GM21717 (cell line): ENCODE data around the gene TSPEAR.
"Not testable (repeated sequence)": the region's sequence is repeated elsewhere in the genome, so short reads cannot be mapped to it uniquely, and the experiment has no call there.

ENCODE experiments used
- ATAC-seq: cut with Tn5 transposase; IDR thresholded peaks from one replicate; pipeline ENCODE4 v1.9.1; 2021; ENCODE audit warnings: mild to moderate bottlenecking, moderate library complexity; ENCODE audit not compliant: unreplicated experiment

The TSPEAR gene

GRCh38 chr21:44636209-44637017, 75.0 kb downstream of the TSPEAR start:
- no peak for ATAC-seq

GRCh38 chr21:44632067-44632466, 79.3 kb downstream of the TSPEAR start:
- no peak for ATAC-seq

- no peak for ATAC-seq
Observed at GRCh38 chr21:44630440-44630839, 80.9 kb downstream of the TSPEAR start.

- no peak for ATAC-seq
Observed at GRCh38 chr21:44628707-44629391, 82.5 kb downstream of the TSPEAR start.

GRCh38 chr21:44627831-44628233, 83.5 kb downstream of the TSPEAR start:
- not testable (repeated sequence) for ATAC-seq

- not testable (repeated sequence) for ATAC-seq
Observed at GRCh38 chr21:44627181-44627822, 84.1 kb downstream of the TSPEAR start.

DNA sequence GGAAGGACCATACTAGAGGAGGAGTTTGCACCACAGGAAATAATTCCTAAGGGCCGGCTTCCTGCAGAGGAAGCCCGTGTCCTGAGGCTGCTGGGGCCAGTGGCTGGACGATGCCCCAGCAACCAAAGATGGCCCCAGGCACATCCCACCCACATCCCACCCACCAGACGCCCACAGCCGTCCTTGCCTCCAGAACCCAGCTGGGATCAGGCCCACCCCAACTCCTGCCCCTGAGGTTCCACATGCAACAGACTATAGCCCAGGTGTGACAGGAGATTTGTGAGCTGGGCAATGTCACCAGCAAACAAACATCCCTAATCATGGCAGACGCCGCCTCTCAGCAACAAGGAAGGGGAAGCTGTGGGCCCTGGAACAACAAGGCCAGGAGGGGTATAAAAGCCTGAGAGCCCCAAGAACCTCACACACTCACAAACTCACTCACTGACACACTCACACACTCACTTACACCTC, 84.7 kb downstream of the TSPEAR start, which contains the start of gene KRTAP10-9:
TSS of gene KRTAP10-9 (plus strand) at position 421 of the 471 bp plus-strand sequence. CDS start 79 bp downstream, outside the sequence.
- no peak for ATAC-seq

DNA sequence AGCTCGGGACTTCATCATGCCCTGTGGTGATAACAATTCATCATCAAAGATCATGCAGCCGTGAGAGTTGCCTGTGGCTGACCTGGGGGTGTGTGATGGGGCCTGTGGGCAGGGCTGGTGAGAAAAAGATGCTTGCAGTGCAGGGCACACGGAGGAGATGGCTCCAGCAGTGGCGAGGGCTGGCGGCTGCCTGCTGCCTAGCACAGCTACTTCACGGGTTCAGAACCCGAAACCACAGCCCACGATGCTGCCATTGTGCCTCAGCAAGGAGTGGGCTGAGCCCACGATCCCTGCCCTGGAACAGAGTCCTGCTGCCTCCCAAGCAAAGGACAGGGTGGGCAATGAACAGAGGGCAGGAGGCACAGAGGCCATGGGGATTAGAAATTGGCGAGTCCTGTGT, 85.1 kb downstream of the TSPEAR start:
- ATAC-seq: no peak

GRCh38 chr21:44625756-44626155, 85.6 kb downstream of the TSPEAR start:
- no peak for ATAC-seq

DNA sequence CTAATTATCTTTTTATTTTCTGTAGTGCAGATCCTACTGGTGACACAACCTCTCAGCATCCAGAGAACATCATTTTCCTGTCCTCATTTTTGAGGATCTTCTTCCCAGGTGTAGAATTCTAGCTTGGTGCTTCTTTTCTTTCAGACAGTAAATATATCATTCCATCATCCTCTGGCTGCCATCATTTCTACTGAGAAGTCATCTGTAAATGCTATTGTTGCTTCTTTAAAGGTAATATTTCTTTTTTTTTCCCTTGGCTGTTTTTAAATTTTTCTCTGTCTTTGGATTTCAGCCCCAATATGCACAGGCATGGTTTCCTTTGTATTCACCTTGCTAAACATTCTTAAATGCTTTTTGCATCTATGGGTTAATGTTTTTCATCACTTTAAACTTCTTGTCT, 87.8 kb downstream of the TSPEAR start:
- no peak for ATAC-seq

DNA sequence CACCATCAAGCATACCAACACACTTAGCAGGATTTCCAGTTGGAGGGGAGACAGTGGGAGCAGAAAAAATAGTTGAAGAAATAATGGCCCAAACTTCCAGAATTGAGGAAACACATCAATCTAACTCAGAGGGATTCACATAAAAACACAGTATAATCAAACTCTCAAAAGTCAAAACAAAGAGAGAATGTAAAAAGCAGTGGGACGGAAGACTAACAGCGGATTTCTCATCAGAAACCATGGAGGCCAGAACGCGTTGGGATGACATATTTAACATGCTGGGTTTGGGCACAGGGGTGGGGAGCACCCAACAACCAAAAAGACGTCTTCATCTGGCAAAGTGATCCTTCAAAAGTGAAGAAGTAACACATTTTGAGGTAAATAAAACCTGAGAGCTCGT, 91.5 kb downstream of the TSPEAR start:
- no peak for ATAC-seq

DNA sequence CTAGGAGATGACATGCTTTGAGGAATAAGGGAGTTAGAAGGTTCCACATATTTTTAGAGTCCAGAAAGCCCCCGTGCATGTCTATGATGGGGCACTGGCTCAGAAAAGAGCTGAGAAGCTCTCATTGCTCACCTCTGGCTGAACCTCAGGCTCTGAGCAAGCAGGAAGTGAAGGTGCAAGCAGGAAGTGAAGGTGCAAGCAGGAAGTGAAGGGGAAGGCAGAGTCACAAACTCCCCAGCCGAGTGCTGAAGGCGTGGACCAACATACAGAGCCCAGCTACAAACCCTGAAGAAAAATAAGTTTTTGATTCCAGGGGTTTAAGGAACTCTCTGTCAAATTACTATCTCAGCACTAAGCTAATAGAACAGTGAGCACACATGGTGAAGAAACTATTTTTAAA, 92.5 kb downstream of the TSPEAR start:
- no peak for ATAC-seq

DNA sequence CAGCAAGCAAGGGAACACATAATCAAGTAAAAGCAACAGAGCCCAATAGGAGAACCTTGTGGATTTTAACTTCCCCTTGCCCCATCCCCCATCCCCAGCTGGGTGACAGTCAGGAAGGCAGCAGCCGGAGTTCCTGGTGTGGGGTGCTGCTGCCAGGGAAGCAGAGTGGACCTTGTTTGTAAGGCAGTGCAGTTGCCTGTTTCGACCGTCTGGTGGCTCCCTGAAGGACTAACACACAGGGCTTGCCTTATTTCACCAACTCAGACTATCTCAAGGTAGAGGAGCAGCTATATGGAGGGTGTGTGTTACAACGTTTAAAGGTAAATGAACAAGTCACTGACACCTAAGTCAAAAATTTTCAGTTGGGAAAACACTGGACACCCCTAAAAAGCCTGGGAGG, 92.9 kb downstream of the TSPEAR start:
- no peak for ATAC-seq

- ATAC-seq: no peak
Observed at GRCh38 chr21:44617071-44617501, 94.3 kb downstream of the TSPEAR start.

DNA sequence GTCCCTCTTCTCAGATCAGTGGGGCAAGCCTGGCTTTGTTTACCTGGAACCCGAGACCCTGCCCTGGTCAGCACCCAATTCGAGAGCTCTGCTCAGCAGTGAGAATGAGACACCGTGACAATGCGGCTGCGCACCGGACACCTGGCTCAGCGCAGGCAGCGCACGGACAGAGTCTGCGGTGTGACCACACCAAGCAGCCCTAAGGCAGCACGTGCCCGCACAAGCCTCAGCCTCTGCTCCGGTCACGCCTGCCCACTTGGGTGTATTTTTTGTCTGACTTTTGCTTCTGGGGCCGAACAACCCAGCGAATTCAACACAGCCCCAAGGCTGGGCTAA, 94.8 kb downstream of the TSPEAR start:
- ATAC-seq: no peak

DNA sequence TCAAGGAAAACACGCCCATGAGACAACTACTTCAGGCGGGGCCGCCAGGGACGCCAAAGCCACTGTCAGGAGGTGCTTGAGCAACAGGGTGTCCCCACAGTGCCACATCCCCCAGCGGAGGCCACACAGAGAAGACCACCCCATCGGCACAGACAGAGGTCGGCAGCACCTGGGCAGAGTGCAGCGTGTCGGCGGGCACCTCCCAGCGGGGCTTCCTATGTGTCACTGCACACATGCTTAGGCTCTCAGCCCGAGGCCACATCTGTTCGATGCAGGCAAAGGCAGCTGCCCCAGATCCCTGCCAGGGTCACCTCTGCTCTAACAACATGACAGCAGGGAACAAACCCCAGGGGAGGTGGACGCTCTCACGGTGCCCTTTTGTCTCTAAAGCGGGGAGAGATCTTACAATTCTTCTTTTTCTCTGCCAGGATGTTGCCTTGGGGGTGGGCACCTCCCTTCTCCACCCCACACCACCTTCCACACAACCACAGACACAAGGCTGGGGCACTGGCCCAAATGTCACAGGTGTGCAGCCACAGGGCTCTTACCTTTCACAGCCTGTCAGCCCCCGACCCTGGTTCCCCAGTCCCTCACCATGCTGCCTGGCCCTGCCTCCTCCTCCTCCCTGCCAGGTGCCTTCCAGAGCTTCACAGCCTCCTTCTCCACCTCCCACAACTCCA, 95.3 kb downstream of the TSPEAR start:
- ATAC-seq: no peak

GRCh38 chr21:44615466-44615865, 95.9 kb downstream of the TSPEAR start:
- ATAC-seq: no peak

GRCh38 chr21:44614961-44615391, 96.4 kb downstream of the TSPEAR start:
- ATAC-seq: no peak

- no peak for ATAC-seq
Observed at GRCh38 chr21:44614161-44614631, 97.2 kb downstream of the TSPEAR start.

DNA sequence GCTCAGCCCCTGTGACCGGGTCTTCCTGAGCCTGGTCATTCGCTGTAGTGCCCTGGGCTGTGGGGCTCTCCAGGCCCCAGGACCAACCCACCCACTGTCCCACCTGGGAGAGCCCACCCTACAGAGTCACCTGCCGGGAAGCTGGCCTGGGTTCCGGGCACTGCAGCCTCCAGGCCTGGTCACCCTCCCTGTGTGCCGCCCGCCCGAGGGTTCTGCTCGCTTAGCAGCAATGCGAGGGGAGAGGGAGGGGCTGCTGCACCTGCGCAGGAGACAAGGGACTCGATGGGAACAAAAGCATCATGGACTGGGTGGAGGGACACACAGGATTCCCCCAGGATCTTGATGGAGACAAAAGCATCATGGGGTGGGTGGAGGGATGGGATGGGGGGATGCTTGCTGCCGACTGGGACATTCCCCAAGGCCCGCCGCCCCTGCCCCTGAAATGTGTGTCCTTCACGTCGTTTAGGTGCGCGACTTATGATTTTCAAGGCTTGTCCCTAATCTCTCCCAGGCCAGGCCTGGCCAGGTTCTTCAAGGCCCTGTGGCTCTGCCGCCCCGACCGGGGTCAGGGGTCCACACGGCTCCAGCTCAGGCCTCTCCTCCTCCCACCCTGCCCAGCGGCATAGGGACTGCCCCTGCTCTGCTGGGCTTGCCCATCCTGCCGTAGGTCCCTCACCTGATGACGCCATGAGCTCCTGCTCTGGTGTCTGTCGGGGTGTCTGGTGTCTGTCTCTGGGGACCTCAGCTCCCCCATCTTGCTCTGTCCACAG, 97.8 kb downstream of the TSPEAR start:
- ATAC-seq: no peak
